Measurements from ENCODE around the gene DAZAP1. TPM values are rescaled to one million over a fixed set of nuclear protein-coding genes. Genes with fewer than 3 reads are reported as not detected.
"Not testable (repeated sequence)": the region's sequence is repeated elsewhere in the genome, so short reads cannot be mapped to it uniquely, and the experiment has no call there.

DAZAP1 gene
- total RNA-seq, 4 donors from 2014 or later, result 41.5 to 75.4 (median 49.2) TPM

DNA sequence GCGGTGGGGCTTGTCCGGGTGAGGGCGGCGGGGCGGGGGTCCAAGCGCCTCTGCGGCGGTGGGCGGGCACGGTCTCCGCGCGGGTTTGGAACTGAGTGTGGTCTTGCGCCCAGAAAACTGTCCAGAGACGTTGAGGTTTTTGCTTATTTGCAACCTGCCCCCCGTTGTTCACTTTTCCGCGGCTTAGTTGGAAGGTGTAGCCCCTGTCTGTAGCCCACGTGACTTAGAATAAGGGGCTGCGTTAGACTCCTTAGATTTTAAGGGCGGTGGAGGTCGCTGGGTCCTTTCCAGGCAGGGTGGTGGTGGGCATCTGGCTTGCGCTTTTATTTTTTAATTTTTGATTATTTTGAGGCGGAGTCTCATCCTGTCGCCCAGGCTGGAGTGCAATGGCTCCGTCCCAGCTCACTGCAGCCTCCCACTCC, 31.6 kb downstream of the DAZAP1 start:
- peaks cover 35% of the 10 kb centered on the region for H3K4me1 ChIP-seq
- H3K36me3 ChIP-seq, result peaks cover 50% of the 10 kb centered on the region
- H3K9me3 ChIP-seq, result no peaks in the 10 kb centered on the region
- DNase-seq (ENCODE audit: low spot score in 2 of 2), result no peak
- TF ChIP-seq, protein P1, sequence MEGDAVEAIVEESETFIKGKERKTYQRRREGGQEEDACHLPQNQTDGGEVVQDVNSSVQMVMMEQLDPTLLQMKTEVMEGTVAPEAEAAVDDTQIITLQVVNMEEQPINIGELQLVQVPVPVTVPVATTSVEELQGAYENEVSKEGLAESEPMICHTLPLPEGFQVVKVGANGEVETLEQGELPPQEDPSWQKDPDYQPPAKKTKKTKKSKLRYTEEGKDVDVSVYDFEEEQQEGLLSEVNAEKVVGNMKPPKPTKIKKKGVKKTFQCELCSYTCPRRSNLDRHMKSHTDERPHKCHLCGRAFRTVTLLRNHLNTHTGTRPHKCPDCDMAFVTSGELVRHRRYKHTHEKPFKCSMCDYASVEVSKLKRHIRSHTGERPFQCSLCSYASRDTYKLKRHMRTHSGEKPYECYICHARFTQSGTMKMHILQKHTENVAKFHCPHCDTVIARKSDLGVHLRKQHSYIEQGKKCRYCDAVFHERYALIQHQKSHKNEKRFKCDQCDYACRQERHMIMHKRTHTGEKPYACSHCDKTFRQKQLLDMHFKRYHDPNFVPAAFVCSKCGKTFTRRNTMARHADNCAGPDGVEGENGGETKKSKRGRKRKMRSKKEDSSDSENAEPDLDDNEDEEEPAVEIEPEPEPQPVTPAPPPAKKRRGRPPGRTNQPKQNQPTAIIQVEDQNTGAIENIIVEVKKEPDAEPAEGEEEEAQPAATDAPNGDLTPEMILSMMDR (IDR thresholded peaks at IDR 0.05), result no peak
- TF ChIP-seq POLR2A (IDR thresholded peaks at IDR 0.05) (no peak), POLR2AphosphoS5 (IDR thresholded peaks at IDR 0.05) (no peak), EP300 (IDR thresholded peaks at IDR 0.05) (no peak)
- 1% methylated on average over 11 of the region's 26 CpGs for WGBS
- H3K27me3 ChIP-seq, result no peaks in the 10 kb centered on the region
- peak overlapping the region; percentile 83 for H3K27ac ChIP-seq
- peak overlapping the region; percentile 58 for H3K4me3 ChIP-seq

DNA sequence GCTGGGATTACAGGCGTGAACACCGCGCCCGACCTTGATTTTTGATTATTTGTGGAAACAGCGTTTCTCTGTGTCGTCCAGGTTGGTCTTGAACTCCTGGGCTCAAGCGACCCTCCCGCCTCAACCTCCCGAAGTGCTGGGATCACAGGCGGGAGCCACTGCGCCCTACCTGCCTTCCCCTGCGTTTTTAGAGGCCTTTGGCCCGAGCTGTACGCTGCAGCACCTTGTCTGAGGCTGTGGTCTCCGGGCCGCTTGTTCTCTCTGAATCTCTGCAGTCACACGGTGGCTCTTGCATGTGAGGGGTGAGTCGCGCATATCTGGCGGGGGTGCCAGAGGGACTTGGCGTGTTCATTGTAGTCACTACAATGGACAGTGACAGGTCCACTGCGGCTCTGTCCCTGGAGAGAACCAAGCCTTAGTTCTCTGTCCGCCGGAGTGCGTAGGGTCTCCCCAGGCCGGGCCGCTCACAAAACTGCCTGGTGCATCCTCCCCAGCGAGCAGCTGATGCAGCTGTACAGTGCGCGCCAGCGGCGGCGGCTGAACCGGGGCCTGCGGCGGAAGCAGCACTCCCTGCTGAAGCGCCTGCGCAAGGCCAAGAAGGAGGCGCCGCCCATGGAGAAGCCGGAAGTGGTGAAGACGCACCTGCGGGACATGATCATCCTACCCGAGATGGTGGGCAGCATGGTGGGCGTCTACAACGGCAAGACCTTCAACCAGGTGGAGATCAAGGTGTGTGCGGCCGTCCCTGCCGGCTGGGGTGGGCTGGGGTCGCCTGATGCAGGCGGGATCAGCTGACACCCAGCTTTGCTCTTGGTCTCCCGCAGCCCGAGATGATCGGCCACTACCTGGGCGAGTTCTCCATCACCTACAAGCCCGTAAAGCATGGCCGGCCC, 32.4 kb downstream of the DAZAP1 start:
- Histone ChIP-seq H3K4me1 (peaks cover 37% of the 10 kb centered on the region), H3K4me3 (peak overlapping the region; percentile 58), H3K36me3 (peaks cover 42% of the 10 kb centered on the region)
- WGBS, result 77% methylated on average over 47 of the region's 57 CpGs
- not testable (repeated sequence) for H3K27me3 ChIP-seq; H3K9me3 ChIP-seq; DNase-seq (ENCODE audit: low spot score in 2 of 2); H3K27ac ChIP-seq

DNA sequence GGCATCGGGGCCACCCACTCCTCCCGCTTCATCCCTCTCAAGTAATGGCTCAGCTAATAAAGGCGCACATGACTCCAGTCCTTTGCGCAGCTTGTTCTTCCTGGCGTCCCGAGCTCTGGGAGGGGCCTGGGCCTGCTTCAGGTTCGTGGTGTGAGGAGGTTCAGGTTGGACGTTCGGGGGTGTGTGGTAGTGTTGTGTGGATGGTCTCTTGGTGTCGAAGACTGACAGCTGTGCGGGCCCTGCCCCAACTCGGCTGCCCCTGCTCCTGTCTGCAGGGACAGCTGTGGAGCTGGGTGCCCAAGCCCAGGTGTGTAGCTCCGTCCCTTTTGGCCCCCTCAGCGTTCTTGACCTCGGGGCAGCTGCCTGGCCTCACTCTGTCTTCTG, 33.0 kb downstream of the DAZAP1 start:
- TF ChIP-seq, protein P1 (IDR thresholded peaks at IDR 0.05), result no peak
- TF ChIP-seq EP300 (IDR thresholded peaks at IDR 0.05) (no peak), POLR2AphosphoS5 (IDR thresholded peaks at IDR 0.05) (no peak), POLR2A (IDR thresholded peaks at IDR 0.05) (no peak)
- H3K9me3 ChIP-seq, result no peaks in the 10 kb centered on the region
- no peak for DNase-seq (ENCODE audit: low spot score in 2 of 2)
- H3K27ac ChIP-seq, result no peak overlapping the region
- peaks cover 3% of the 10 kb centered on the region for H3K27me3 ChIP-seq
- H3K4me1 ChIP-seq, result peaks cover 43% of the 10 kb centered on the region
- peaks cover 36% of the 10 kb centered on the region for H3K36me3 ChIP-seq
- no peak overlapping the region for H3K4me3 ChIP-seq
- WGBS, result 100% methylated on average over 2 of the region's 15 CpGs

DNA sequence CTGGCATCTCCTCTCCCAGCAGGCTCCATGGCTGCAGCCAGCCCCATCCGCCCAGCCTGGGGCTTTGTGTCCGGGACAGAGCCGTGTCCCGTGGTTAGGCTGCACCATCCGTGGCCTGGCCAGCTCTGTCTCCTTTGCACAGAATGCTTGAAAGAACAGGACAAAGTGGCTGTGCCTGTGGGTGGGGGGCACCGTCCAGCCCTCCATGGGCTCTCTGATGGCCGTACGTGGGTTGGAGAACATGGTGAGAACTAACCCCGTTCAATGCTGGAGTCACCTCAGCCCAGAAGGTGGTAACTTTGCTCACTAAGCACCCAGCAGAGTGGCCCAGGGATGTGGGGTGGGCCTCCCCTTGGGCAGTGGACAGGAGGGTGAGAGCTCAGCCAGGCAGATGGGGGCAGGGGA, 33.6 kb downstream of the DAZAP1 start:
- no peak for TF ChIP-seq POLR2A (IDR thresholded peaks at IDR 0.05)
- no peak overlapping the region for H3K4me3 ChIP-seq
- 83% methylated on average over 8 of the region's 9 CpGs for WGBS
- peaks cover 32% of the 10 kb centered on the region for H3K36me3 ChIP-seq
- H3K4me1 ChIP-seq, result peaks cover 49% of the 10 kb centered on the region
- H3K9me3 ChIP-seq, result no peaks in the 10 kb centered on the region
- no peak for DNase-seq (ENCODE audit: low spot score in 2 of 2)
- H3K27me3 ChIP-seq, result peaks cover 9% of the 10 kb centered on the region
- H3K27ac ChIP-seq, result no peak overlapping the region

DNA sequence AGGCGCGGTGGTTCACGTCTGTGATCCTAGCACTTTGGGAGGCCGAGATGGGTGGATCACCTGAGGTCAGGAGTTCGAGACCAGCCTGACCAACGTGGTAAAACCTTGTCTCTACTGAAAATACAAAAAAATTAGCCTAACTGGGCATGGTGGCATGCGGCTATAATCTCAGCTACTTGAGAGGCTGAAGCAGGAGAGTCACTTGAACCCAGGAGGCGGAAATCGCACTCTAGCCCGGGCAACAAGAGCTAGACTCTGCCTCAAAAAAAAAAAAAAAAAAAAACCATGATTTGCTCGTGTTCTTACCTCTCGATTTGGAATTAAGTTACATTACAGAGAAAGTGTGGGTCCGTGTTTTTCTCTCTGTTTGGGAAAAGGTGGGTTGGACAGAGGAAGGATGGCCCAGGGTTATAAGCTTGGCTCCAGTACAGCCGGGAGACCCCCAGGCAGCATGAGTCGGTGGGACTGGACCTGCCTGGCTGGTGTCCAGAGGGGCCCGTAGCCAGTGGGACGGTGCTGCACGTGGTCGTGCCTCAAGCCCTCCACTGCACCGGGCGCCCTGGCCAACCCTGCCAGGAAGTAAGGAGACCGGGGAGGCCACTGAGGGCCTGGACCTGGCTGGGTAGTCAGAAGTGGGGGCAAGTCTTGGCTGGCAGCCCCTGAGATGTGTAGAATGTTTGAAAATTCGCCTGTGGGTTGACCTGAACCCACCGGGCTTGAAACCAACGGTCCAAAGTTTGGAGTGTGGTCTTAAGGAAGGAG, 34.5 kb downstream of the DAZAP1 start:
- Histone ChIP-seq H3K4me1 (peaks cover 57% of the 10 kb centered on the region), H3K9me3 (no peaks in the 10 kb centered on the region), H3K36me3 (peaks cover 32% of the 10 kb centered on the region), H3K27ac (no peak overlapping the region), H3K4me3 (no peak overlapping the region), H3K27me3 (peaks cover 17% of the 10 kb centered on the region)
- TF ChIP-seq POLR2AphosphoS5 (IDR thresholded peaks at IDR 0.05) (no peak), EP300 (IDR thresholded peaks at IDR 0.05) (no peak), POLR2A (IDR thresholded peaks at IDR 0.05) (no peak)
- TF ChIP-seq, protein P1 (IDR thresholded peaks at IDR 0.05), result no peak
- WGBS, result 81% methylated on average over 18 of the region's 25 CpGs
- no peak for DNase-seq (ENCODE audit: low spot score in 2 of 2)

All from suprapubic skin (tissue), 4 donors.